ENCODE data around the gene CFAP97D2.

- TF ChIP-seq CTCF (IDR thresholded peaks at IDR 0.05; ENCODE audit: low read depth, low read length, poor library complexity, severe bottlenecking) = no peak
- TF ChIP-seq EZH2phosphoT487 (IDR thresholded peaks at IDR 0.05; ENCODE audit: borderline replicate concordance, low read length) = no peak
Measured at GRCh38 chr13:114149774-114150740, 29.0 kb upstream of the CFAP97D2 start.

Measured in DOHH2 (cell line).